NCI-H69 (cell line): ENCODE data around the gene RSPRY1.

Experiments used
- DNase-seq: peaks from one replicate; lab custom pipeline; 2025; lab: John Stamatoyannopoulos, UW

Gene RSPRY1

GRCh38 chr16:57152096-57153093 is 33.7 kb upstream of the RSPRY1 start:
- no peak for DNase-seq

GRCh38 chr16:57153841-57154240 is 32.3 kb upstream of the RSPRY1 start:
- DNase-seq = no peak

- no peak for DNase-seq
Observed at GRCh38 chr16:57155702-57156350, 30.3 kb upstream of the RSPRY1 start.

- no peak for DNase-seq
Observed at GRCh38 chr16:57156351-57156703, 29.8 kb upstream of the RSPRY1 start.

GRCh38 chr16:57157533-57157932 is 28.6 kb upstream of the RSPRY1 start:
- no peak for DNase-seq

GRCh38 chr16:57159447-57159846 is 26.7 kb upstream of the RSPRY1 start:
- DNase-seq = no peak

GRCh38 chr16:57163842-57164241 is 22.3 kb upstream of the RSPRY1 start:
- DNase-seq = no peak

GRCh38 chr16:57165483-57165882 is 20.6 kb upstream of the RSPRY1 start:
- DNase-seq = no peak

GRCh38 chr16:57165938-57166337 is 20.2 kb upstream of the RSPRY1 start:
- DNase-seq = no peak

- DNase-seq = no peak
Observed at GRCh38 chr16:57166451-57166850, 19.7 kb upstream of the RSPRY1 start.

GRCh38 chr16:57166951-57167350 is 19.2 kb upstream of the RSPRY1 start:
- no peak for DNase-seq

GRCh38 chr16:57167538-57167937 is 18.6 kb upstream of the RSPRY1 start:
- DNase-seq = no peak

- DNase-seq = peak; percentile 51
Observed at GRCh38 chr16:57167953-57168352, 18.2 kb upstream of the RSPRY1 start.

GRCh38 chr16:57169327-57169726 is 16.8 kb upstream of the RSPRY1 start:
- no peak for DNase-seq

- no peak for DNase-seq
Observed at GRCh38 chr16:57172721-57173290, 13.3 kb upstream of the RSPRY1 start.

GRCh38 chr16:57175896-57176295 is 10.2 kb upstream of the RSPRY1 start:
- DNase-seq = no peak

GRCh38 chr16:57178196-57178595 is 7.9 kb upstream of the RSPRY1 start:
- peak; percentile 4 for DNase-seq

GRCh38 chr16:57178793-57179212 is 7.3 kb upstream of the RSPRY1 start:
- peak; percentile 13 for DNase-seq

GRCh38 chr16:57179215-57179828 is 6.8 kb upstream of the RSPRY1 start:
- DNase-seq = no peak

- DNase-seq = no peak
Observed at GRCh38 chr16:57184113-57184512, 2.0 kb upstream of the RSPRY1 start.

- DNase-seq = no peak
Observed at GRCh38 chr16:57184887-57185445, 1.2 kb upstream of the RSPRY1 start.

- DNase-seq = peak; percentile 34
Observed at GRCh38 chr16:57185446-57185944, 634 bp upstream of the RSPRY1 start.
